CD1c-positive myeloid dendritic cell (primary cell): ENCODE measurements around the gene ASIC3.
"Not testable (repeated sequence)": the region's sequence is repeated elsewhere in the genome, so short reads cannot be mapped to it uniquely, and the experiment has no call there.

Source experiments
- DNase-seq: peaks from one replicate; pipeline ENCODE4 v3.0.0-alpha.2; 2016; ENCODE audit errors: extremely low spot score

The ASIC3 gene

DNA sequence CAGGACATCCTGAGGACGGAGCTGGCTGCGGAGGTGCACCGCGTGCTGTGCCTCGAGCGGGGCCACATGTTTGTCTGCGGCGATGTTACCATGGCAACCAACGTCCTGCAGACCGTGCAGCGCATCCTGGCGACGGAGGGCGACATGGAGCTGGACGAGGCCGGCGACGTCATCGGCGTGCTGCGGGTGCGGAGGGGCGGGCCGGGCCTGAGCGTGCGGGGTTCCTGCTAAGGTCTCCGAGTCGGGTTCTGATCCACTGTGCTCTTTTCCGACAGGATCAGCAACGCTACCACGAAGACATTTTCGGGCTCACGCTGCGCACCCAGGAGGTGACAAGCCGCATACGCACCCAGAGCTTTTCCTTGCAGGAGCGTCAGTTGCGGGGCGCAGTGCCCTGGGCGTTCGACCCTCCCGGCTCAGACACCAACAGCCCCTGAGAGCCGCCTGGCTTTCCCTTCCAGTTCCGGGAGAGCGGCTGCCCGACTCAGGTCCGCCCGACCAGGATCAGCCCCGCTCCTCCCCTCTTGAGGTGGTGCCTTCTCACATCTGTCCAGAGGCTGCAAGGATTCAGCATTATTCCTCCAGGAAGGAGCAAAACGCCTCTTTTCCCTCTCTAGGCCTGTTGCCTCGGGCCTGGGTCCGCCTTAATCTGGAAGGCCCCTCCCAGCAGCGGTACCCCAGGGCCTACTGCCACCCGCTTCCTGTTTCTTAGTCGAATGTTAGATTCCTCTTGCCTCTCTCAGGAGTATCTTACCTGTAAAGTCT is 34.4 kb upstream of the ASIC3 start:
- DNase-seq, result peak; percentile 91

DNA sequence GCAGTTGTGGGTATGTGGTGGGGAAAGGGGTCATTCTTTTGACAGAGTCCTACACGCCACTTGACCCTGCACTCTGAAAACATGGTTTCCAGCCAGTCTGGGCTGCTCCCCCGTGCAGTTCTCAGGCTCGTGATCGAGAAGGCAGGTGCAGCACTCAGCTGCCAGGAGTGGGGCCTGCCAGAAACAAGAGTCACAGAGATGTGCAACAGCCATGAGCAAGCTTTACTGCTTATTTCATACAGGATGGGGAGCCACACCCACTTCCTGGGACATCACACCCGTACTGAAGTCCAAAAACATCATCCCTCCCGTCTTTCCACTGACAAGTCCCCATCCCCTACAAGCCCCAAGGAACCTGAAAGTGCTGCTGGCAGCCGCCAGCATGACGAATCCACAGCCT is 33.4 kb upstream of the ASIC3 start:
- DNase-seq, result no peak

DNA sequence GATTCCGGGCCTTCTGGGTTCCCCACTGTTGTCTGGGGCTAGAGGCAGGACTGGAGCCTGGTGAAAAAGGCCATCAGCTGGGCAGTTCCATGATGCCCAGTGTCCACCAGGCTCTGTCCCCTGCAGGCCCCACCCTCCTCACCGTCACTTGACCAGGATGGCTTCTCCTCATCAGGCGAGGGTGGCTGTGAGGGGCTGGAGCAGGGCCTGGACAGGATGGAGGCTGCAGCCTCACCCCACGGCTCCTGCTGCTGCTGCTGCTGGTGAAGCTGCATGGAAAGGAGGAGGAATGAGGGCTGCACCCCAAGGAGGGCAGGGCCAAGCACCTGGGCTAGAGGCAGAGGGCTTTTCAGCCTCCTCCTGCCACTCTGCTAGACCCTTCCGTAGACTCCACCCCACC is 32.4 kb upstream of the ASIC3 start:
- no peak for DNase-seq

DNA sequence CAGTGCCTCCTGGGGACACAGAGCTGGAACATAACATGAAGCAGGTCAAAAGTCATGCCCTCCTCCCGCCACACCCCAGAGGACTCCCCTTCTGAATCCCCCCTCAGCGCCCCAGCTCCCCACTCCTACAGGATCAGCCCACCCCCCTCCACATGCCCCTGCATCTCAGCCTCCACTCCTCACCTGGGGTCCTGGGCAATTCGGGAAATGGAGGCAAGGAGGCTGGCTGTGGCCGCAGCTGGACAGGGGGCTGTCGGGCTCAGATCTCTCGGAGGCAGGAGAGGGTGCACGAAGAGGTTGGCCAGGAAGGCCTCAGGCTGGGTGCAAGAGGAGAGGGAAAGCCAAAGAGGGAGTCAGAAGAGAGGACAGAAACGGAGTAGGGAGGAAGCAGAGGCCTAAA is 31.8 kb upstream of the ASIC3 start:
- DNase-seq, result no peak

DNA sequence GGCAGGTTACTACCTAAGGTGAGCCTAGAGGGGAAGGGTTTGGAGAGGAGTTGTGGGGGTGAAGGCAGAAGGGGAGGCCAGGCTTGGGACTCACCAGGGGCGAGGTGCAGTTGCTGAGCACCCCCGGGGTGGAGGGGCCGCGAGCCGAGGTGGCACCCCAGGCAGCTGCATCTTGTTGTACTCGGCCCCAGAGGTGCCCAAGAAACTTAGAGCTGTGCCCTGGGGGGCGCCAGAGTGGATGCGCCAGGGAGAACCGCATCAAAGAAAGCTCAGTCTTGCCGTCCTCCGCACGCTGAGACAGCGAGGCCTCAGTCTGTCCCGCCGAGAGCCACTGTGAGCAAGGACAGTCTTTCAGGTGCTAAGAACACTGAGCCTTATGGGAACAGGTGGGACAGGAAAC is 31.4 kb upstream of the ASIC3 start:
- no peak for DNase-seq

DNA sequence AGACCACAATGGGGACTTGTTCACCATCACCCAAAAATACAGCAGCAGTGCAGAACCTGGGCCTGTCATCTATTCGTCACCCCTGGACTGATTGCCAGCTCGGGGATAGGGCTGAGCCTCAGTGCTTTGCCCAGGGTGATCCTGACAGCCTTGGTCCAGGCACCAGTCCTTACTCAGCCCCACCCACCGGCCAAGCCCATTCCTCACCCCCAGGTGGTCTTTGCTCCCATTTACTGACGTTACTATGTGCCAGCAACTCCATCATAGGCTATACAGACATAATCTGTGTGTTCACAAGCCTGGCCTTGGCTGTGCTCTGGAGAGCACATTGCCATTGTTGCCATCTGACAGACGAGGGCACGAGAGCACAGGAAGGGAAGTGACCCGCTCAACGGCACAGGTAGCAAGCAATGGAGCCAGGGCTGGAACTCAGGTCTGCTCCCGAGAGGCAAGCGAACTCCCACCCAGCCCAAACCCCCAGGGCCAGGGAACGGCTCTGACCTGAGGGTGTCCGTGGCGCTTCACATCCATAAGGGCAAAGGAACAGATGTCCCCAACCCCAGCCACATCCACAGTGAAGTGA is 30.9 kb upstream of the ASIC3 start:
- no peak for DNase-seq

DNA sequence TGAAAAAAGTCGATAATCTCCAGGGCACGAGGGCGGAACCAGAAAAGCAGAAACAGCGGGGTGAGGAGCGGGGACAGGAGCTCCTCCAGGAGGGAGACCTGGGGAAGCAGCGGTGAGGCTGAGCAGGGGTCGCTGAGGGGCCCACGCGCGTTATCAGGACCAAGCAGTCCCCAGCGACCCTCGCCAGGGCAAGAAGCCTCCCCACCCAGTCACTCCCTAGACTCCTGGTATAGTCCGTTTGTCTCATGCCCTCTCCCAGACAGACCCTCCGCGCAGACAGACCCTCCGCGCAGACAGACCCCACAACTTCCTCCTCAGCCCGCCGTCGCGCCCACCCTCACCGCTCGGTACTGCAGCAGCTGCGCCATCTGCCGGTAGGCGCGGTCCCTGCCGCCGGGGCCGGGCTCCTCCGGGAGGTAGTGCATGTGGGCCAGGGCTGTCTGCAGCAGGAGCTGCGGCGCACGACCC is 30.3 kb upstream of the ASIC3 start:
- peak; percentile 67 for DNase-seq

DNA sequence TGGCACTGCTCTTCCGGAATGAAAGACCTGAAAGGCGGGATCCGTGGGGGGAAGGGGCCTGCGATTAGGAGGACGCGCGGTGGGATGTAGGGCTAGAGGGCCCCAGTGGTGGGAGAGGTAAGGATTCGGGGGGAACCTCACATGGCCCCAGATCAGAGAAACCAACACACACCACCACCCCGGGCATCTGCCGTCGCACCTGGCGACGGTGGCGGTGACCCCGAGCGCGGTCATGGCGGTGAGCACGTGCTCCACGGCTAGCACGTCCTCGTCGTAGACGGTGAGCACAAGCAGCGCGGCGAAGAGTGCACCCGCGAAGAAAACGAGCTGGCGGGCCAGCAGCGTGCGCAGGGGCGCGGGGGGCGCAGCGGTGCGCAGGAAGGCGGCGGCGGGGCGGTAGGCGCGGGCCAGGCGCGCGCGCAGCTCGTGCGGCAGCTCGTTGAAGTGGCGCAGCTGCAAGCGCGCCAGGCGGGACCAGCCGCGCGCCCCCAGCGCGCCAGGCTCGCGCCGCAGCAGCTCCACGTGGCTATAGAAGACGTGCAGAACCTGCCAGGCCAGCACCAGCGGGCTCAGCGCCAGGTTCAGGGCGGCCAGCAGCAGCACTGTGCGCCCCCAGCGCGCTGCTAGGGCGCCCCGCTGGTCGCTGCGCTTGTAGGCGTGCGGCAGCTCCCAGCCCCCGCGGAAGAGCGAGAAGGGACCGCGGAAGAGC is 29.8 kb upstream of the ASIC3 start:
- peak; percentile 32 for DNase-seq

DNA sequence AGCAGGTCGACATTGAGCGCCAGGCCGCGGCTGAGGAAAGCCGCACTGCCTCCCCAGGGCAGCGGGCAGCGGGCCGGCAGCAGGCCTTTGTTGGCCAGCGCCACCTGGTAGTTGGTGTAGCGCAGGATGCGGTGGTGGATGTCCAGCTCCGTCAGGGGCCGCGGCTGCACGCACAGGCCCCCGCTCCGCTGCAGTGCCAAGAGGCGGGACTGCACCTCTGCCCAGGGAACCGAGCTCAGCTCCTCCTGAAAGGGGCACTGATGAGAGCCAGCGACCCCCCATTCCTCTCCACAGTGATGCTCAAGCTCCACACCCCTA is 29.2 kb upstream of the ASIC3 start:
- DNase-seq, result no peak

DNA sequence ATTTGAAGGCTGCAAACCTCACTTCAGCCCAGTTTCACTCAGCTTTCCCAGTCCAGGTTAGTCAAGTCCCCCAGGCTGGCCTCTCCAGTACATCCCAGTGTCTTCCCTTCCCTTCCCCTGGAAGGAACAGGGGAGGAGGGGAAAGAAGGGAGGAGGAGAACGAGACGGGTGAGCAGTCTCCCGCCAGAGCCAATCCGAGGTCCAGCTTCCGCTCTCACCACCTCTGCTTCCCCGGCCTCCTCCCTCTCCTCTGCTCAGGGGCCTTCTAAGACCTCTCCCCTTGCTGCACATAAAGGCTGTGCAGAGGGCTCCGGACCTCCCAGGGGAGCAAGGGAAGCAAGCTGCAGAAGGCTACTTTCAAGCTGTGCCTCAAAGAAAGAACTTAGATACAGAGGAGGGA is 28.1 kb upstream of the ASIC3 start:
- no peak for DNase-seq

DNA sequence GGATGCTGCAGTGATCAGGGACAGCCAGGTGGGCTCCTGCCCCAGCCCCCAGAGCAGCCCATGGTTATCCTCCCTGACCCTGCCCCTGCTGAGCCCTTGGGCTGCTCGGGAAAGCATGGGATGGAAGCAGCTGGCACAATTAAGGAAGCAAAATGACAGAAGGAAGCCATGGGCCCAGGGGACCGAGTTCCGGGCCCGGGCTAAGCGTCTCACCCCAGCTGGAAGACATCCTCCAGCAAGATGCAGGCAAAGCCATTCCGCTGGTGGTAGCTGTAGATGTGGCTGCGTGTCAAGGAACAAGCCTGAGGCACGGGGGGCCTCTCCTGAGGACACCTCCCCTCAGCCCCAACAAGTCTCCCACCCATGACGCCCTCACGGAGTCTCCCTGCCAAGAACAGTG is 25.1 kb upstream of the ASIC3 start:
- no peak for DNase-seq

DNA sequence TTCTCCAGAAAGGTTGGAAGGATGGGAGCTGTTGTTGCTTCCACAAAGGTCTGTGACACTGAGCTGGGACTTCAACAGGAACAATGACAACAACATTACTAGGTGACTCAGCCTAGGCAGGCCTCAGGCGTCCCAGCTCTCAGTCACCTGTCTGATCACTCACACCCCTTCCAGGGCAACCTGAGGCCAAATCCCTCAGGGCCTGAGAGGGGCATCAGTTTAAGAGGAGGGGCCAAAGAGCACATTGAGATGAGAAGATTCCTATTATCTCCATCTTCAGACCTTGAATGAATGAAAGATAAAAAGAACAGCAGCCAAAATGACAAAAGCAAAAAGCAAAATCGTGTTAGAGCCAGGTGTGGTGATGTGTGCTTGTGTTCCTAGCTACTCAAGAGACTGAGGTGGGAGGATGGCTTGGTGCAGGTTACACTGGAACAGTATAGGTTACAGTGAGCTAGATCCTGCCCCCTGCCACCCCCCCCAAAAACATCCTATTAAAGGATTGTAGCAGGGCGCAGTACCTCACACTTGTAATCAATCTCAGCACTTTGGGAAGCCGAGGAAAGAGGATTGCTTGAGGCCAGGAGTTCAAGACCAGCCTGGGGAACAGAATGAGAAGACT is 23.8 kb upstream of the ASIC3 start, which contains the start of gene ATG9B:
TSS of gene ATG9B (minus strand) at position 60 of the 622 bp plus-strand sequence. CDS start 71 bp downstream, outside the sequence.
- DNase-seq, result no peak

DNA sequence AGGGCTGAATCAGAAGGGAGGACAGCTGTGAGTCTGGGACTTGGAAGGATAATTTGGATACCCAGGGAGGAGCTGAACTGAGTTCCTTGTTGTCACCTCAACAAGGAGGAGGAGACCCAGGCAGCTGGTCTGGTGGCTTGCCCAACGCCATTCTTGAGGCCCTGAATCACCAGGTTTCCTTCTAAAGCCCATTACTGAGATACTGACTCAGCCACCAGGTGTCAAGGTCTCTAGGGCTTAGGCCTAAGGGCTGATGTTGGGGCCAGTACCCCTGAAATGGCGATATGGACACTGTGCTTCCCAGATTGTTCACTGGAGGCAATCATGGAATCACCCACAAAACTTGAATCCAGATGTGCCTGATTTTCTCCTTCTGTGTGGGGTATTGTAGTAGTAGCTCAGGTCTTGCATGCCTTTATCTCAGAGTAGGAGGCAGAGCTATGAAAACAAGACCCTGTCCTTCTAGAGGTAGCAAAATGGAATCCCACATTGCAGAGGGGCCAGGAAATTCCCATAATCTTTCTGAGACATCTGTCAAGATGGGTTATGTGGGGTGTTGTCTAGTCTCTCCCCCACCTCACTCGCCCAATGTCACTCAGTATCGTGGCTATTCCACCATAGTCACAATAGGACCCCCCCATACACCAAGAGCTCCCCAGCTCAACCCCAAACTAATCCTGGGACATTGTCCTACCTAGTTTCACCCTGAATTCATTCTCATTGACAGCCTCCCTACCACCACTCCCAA is 22.2 kb upstream of the ASIC3 start:
- no peak for DNase-seq

DNA sequence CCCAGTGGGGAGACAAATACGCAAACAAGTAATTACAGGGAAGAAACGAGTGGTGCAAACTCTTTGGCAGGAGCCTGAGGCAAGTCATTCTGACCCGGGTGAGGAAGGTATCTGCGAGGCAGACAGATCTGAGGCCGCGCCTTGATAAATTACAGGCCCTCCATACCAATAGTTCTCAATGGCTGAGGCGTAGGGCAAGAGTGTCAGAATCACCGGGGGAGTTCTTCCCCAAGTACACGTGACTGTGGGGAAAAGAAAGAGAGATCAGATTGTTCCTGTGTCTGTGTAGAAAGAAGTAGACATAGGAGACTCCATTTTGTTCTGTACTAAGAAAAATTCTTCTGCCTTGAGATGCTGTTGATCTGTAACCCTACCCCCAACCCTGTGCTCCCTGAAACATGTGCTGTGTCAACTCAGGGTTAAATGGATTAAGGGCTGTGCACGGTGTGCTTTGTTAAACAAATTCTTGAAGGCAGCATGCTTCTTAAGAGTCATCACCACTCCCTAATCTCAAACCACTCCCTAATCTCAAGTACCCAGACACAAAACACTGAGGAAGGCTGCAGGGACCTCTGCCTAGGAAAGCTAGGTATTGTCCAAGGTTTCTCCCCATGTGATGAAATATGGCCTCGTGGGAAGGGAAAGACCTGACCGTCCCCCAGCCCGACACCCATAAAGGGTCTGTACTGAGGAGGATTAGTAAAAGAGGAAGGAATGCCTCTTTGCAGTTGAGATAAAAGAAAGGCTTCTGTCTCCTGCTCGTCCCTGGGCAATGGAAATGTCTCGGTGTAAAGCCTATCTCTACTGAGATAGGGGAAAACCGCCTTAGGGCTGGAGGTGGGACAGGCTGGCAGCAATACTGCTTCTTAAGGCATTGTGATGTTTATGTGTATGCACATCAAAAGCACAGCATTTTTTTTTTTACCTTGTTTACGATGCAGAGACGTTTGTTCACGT is 21.3 kb upstream of the ASIC3 start:
- DNase-seq, result not testable (repeated sequence)

DNA sequence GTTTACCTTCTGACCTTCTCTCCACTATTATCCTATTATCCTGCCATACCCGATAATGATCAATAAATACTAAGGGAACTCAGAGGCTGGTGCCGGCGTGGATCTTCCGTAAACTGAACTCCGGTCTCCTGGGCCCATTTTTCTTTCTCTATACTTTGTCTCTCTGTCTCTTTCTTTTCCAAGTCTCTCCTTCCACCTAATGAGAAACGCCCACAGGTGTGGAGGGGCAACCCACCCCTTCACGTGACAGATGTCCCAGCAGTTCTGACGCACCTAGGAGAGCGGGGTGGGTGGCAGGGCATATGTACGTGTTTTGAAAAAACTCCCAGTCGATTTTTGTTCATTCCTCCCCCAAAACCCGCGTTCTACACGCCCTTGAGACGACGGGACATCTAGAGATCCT is 20.6 kb upstream of the ASIC3 start:
- DNase-seq, result not testable (repeated sequence)

DNA sequence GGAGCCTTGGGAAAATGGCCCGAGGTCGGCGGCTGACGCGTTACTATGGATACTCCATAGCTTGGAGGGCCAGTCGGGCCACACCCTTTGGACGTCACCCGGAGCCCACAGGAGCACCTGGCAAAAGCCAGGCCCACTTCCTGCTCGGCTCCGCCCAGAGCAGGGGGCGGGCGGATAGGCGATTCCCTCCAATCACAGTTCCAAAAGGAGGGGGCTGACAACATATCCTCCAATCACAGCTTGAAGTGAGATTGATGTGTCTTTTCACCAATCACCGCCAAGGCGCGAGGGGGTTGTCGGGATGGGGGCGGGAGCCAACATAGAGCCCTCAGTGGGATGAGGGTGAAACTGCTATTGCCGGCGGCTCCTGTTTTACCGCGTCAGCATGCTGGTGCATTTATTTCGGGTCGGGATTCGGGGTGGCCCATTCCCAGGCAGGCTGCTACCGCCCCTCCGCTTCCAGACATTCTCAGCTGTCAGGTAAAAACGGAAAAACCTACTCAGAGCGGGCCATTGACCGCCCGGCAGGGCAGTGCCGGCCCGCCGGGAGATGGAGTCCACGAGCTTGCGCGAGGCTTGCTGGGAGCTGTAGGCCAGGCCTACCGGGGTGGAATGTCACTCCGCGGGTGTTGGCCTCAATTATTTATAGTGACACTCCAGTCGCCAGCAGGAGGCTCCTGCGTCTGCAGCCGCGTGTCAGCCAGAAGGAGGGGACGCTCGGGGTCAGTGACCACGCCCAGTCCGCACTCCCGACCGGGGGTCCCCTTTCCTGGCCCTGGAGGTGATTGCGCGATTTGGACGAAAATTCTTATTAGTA is 20.0 kb upstream of the ASIC3 start, which contains the start of gene ABCB8:
TSS of gene ABCB8 (plus strand) at position 320 of the 817 bp plus-strand sequence. CDS start at position 386, 66 bp downstream.
- peak; percentile 99 for DNase-seq

DNA sequence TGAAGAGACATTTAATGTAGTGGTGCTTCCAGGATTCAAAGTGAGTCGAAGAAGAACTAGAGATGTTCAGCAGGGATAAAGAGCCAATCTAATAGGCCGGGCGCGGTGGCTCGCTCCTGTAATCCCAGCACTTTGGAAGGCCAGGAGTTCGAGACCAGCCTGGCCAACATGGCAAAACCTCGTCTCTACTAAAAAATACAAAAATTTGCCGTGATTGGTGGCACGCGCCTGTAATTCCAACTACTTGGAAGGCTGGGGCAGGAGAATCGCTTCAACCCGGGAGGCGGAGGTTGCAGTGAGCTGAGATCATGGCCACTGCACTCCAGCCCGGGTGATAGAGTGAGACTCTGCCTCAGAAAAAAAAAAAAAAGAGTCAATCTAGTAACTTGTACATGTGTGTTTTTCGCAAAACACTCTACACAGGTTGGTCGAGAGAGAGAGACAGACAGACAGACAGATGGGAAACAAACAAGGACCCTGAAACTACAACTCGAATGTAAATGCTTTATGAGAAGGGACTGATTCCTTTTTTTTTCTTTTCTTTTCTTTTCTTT is 19.3 kb upstream of the ASIC3 start:
- DNase-seq, result no peak

DNA sequence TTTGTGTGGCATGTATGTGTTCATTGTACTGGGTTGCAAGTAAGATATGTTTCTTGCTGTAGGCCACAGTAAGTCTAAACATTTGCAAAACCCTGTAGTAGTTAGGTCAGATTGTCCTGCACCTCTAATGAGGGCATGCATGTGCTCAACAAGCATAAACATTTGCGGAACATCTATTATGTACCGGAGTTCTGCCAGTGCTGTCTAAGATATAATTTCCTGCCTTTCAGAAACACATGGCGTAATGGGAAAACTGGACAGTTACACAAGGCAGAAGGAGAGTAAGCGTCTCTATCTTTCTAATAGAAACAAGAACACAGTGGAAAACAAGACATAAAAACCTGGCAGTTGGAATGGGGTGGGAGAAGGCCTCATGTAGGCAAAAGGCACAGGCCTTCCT is 17.3 kb upstream of the ASIC3 start:
- DNase-seq, result no peak
